Mesenteric fat pad (tissue), 1 donor: Measurements from ENCODE around the gene YEATS2. TPM values are rescaled to one million over a fixed set of nuclear protein-coding genes. Genes with fewer than 3 reads are reported as not detected.

Source experiments
- DNase-seq: peaks from one replicate; pipeline ENCODE4 v3.0.0-alpha.2; 2020; ENCODE audit warnings: low spot score
- total RNA-seq: library from RNA; stranded (reverse); fragmentation: NEBNext Ultra II Directional; extraction: Animal tissue kit (Norgen Biotek cat#: 25700); gene quantifications from one replicate; pipeline ENCODE4 v1.2.1, GENCODE V29; 2021
- donor health status: DM: yes; HTN: yes; CAD: no.

YEATS2 gene
- total RNA-seq, 1 donor from 2014 or later, result 21.4 TPM

- no peak for DNase-seq
Observed at GRCh38 chr3:183828538-183828870, 130.9 kb downstream of the YEATS2 start.

GRCh38 chr3:183829466-183829865 lies 131.9 kb downstream of the YEATS2 start:
- DNase-seq, result no peak

GRCh38 chr3:183830187-183830586 lies 132.6 kb downstream of the YEATS2 start:
- DNase-seq, result no peak

GRCh38 chr3:183833516-183833915 lies 135.9 kb downstream of the YEATS2 start:
- no peak for DNase-seq

- DNase-seq, result no peak
Observed at GRCh38 chr3:183837390-183837789, 139.8 kb downstream of the YEATS2 start.

- no peak for DNase-seq
Observed at GRCh38 chr3:183837894-183838293, 140.3 kb downstream of the YEATS2 start.

- DNase-seq, result no peak
Observed at GRCh38 chr3:183839751-183840150, 142.2 kb downstream of the YEATS2 start.

GRCh38 chr3:183844606-183845005 lies 147.0 kb downstream of the YEATS2 start:
- no peak for DNase-seq

- no peak for DNase-seq
Observed at GRCh38 chr3:183845090-183845489, 147.5 kb downstream of the YEATS2 start.

GRCh38 chr3:183845608-183846288 lies 148.2 kb downstream of the YEATS2 start:
- DNase-seq, result no peak

GRCh38 chr3:183854318-183855035 lies 156.9 kb downstream of the YEATS2 start:
- DNase-seq, result no peak

- DNase-seq, result no peak
Observed at GRCh38 chr3:183857863-183858262, 160.3 kb downstream of the YEATS2 start.

Other genes starting within 250 kb of the YEATS2 start
- gene KLHL6, start 142.1 kb upstream of the YEATS2 start, total RNA-seq, result 5.7 TPM
- gene KLHL24, start 62.2 kb upstream of the YEATS2 start, total RNA-seq, result 28.9 TPM
- 0.48 TPM for gene MAP6D1, start 127.8 kb downstream of the YEATS2 start, total RNA-seq
- gene PARL, start 187.1 kb downstream of the YEATS2 start, total RNA-seq, result 62.5 TPM